Activated naive CD4-positive, alpha-beta T cell treated with anti-CD3 and anti-CD28 coated beads, Interleukin-2, amount 50 U/mL, for 72 hours (primary cell): ENCODE results near the gene KCMF1. TPM values are rescaled to one million over a fixed set of nuclear protein-coding genes. Genes with fewer than 3 reads are reported as not detected.

ENCODE experiments used
- ATAC-seq, 2 donors: fragments of 150-1000 bp; cut with Tn5 transposase; 2 replicates each; pipeline ENCODE4 v1.10.0; 2021; ENCODE audit warnings: mild to moderate bottlenecking in 2 of 2, moderate library complexity in 2 of 2
- DNase-seq, 2 donors: peaks; one replicate each; pipeline ENCODE4 v3.0.0; 2021 to 2022; ENCODE audit warnings: low spot score in 2 of 2
- H3K27ac Mint-ChIP-seq, 2 donors: one replicate each; pipeline ENCODE4 v1.8.0; 2022; ENCODE audit warnings: mild to moderate bottlenecking in 2 of 2, mixed read lengths in 2 of 2
- H3K36me3 Mint-ChIP-seq, 2 donors: one replicate each; pipeline ENCODE4 v1.8.0; 2022; ENCODE audit warnings: mixed read lengths in 2 of 2
- H3K9me3 Mint-ChIP-seq, 2 donors: one replicate each; pipeline ENCODE4 v1.8.0; 2022; ENCODE audit warnings: mixed read lengths in 2 of 2
- total RNA-seq, 2 donors: library from RNA; stranded (reverse); gene quantifications; one replicate each; pipeline ENCODE4 v1.2.3, GENCODE V29; 2022

KCMF1 gene
- 100 to 1,000 TPM; 108 to 124 TPM for total RNA-seq

DNA sequence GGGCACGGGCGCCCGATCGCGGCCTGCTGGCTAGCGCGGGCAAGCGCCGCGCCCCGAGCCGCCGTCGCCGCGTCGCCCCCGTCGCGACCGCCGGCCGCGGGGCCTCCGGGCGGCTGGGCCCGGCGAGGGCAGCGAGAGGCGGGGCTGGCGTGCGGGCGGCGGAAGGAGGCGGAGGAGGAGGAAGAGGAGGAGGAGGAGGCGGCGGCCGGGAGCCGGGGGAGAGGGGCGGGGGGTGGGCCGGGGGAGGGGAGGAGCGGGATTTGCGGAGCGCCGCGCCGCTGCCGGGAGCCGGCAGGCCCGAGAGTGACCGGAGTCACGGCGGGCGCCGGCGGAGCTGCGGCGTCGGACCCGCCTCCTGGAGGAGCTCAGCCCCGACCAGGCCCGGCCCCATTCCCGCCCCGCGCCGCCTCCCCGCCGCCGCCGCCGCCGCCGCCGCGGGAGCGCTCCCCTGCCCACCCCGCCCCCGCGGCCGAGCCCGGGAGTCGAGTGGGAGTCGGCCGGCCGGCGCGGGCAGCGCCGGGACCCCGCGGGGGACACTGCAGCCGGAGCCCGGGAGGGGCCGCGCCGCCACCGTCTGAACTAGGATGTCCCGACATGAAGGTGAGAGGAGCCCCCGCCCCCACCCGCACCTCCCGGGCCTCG, at the start of gene KCMF1:
Gene KCMF1 (plus strand): TSS at position 294 of the 642 bp plus-strand sequence. CDS start 291 bp downstream, at position 585.
- no peaks in the 10 kb centered on the region for H3K9me3 Mint-ChIP-seq
- ATAC-seq (peak; percentile 62 to 78), DNase-seq (peak; percentile 67 to 78)
- peaks cover 28 to 45% of the 10 kb centered on the region in 2 donors for H3K36me3 Mint-ChIP-seq
- H3K27ac Mint-ChIP-seq, result peak within 1 kb of the TSS; percentile 97 to 100

- Mint-ChIP-seq H3K9me3 (peaks cover 0 to 4% of the 10 kb centered on the region in 2 donors), H3K36me3 (peaks cover 10 to 20% of the 10 kb centered on the region in 2 donors), H3K27ac (peak overlapping the region in 1 of 2 donors; percentile 86)
- ATAC-seq (no peak), DNase-seq (no peak)
Measured at GRCh38 chr2:84923009-84923408, 48.0 kb upstream of the KCMF1 start.

GRCh38 chr2:84924173-84925106, 46.5 kb upstream of the KCMF1 start:
- H3K36me3 Mint-ChIP-seq, result peaks cover 7 to 20% of the 10 kb centered on the region in 2 donors
- ATAC-seq, result peak; percentile 34 to 36
- H3K9me3 Mint-ChIP-seq, result peaks cover 0 to 1% of the 10 kb centered on the region in 2 donors
- peak in 1 of 2 donors; percentile 59 for DNase-seq
- peak overlapping the region; percentile 75 to 89 for H3K27ac Mint-ChIP-seq

- ATAC-seq, result peak; percentile 6 to 20
- Mint-ChIP-seq H3K27ac (peak overlapping the region; percentile 73 to 75), H3K36me3 (peaks cover 5 to 20% of the 10 kb centered on the region in 2 donors), H3K9me3 (no peaks in the 10 kb centered on the region)
- DNase-seq, result peak in 1 of 2 donors; percentile 31
Measured at GRCh38 chr2:84925336-84925723, 45.6 kb upstream of the KCMF1 start.

DNA sequence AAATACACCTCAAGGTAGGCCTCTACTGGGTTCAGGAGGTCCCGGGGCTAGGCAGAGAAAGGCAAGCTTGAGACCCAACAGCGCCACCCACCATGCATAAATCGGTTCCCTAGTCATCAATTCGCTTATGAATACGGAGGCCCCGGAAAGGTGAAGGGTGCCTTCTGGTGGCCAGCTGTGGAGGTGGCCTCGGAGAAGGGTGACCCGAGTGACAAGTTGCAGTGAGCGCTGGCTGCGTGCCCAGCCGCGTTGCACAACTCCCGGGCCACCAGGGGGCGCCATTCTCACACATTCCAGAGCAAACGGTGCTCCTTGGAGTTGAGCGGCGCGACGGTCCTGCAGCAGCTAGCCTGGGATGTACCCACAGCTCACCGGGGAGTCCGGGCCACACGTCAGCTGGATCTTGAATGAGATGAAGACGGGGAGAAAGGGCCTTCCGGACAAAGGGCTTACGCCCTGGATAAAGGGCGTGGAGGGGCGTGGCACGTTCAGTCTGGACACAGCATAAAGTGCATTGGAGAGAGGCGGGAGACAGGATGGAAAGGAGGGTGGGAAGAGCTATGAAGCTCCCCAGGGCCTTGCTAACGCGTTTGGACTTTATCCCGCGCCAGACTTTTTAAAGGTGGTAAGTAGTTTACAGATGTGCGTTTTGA, 45.1 kb upstream of the KCMF1 start:
- ATAC-seq, result peak; percentile 83 to 85
- H3K9me3 Mint-ChIP-seq, result no peaks in the 10 kb centered on the region

DNA sequence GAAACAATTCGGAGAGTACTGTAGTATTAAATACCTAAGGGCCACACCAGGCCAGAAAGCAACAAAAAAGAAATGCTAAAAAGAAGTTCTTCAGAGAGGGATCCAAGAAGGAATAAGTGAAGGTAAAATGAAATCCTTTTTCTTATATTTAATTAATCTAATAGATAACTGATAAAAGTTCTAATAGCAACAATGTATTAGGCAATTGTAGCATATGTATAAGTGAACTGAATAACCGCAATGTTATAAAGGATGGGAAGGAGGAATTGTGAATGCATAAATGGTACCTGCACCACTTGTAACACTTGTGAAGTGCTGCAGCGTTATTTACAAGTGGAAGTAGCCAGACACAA, 43.7 kb upstream of the KCMF1 start:
- no peak for ATAC-seq
- Mint-ChIP-seq H3K36me3 (peaks cover 5 to 31% of the 10 kb centered on the region in 2 donors), H3K27ac (peak overlapping the region; percentile 73 to 75), H3K9me3 (no peaks in the 10 kb centered on the region)
- DNase-seq, result no peak

More for the DNA sequence above, 45.1 kb upstream of the KCMF1 start:
- Mint-ChIP-seq H3K27ac (peak overlapping the region; percentile 73 to 75), H3K36me3 (peaks cover 5 to 20% of the 10 kb centered on the region in 2 donors)
- DNase-seq, result peak; percentile 99 to 100

GRCh38 chr2:84931384-84931821, 39.6 kb upstream of the KCMF1 start:
- ATAC-seq, result no peak

GRCh38 chr2:84938194-84938879, 32.6 kb upstream of the KCMF1 start:
- H3K36me3 Mint-ChIP-seq, result peaks cover 5 to 48% of the 10 kb centered on the region in 2 donors
- ATAC-seq, result peak; percentile 69 to 81
- H3K9me3 Mint-ChIP-seq, result no peaks in the 10 kb centered on the region

More at GRCh38 chr2:84931384-84931821, 39.6 kb upstream of the KCMF1 start:
- DNase-seq, result no peak
- Mint-ChIP-seq H3K27ac (peak overlapping the region in 1 of 2 donors; percentile 1), H3K9me3 (no peaks in the 10 kb centered on the region), H3K36me3 (peaks cover 0 to 35% of the 10 kb centered on the region in 2 donors)

GRCh38 chr2:84939426-84940087, 31.4 kb upstream of the KCMF1 start:
- ATAC-seq, result peak; percentile 65 to 71
- peaks cover 10 to 57% of the 10 kb centered on the region in 2 donors for H3K36me3 Mint-ChIP-seq

More at GRCh38 chr2:84938194-84938879, 32.6 kb upstream of the KCMF1 start:
- peak in 1 of 2 donors; percentile 55 for DNase-seq
- H3K27ac Mint-ChIP-seq, result peak overlapping the region; percentile 94 to 99

GRCh38 chr2:84940088-84940470, 30.9 kb upstream of the KCMF1 start:
- Mint-ChIP-seq H3K36me3 (peaks cover 13 to 62% of the 10 kb centered on the region in 2 donors), H3K9me3 (peaks cover 0 to 4% of the 10 kb centered on the region in 2 donors)
- DNase-seq, result no peak

More at GRCh38 chr2:84939426-84940087, 31.4 kb upstream of the KCMF1 start:
- H3K27ac Mint-ChIP-seq, result peak overlapping the region; percentile 94 to 99
- peaks cover 0 to 3% of the 10 kb centered on the region in 2 donors for H3K9me3 Mint-ChIP-seq
- DNase-seq, result peak; percentile 71 to 80

DNA sequence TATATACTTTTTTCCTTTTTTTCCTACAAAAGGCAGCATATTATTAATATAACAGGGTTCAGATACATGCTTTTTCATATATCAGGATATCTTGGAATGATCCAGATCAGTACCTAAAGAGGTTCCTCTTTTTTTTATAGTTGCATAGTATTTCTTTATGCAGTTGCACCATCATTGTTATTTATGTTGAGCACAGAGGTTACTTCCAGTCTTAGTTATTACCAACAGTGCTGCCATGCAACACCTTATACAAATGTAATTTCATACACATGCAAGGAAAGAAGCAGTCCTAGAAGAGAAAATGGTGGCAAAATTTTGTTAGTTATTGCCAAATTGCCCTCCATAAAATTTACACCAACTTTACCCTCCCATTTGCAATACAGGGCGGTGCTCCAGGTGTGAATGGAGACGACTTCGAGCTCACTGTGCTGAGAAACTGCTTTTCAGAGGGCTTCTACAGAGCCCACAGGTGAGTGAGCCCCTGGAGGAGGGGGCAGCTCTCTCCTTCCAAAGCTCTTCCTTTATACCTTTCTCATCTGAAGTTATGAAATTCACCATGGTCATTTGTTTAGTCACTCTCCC, 30.0 kb upstream of the KCMF1 start:
- Mint-ChIP-seq H3K27ac (peak overlapping the region in 1 of 2 donors; percentile 29), H3K36me3 (peaks cover 17 to 62% of the 10 kb centered on the region in 2 donors), H3K9me3 (peaks cover 0 to 6% of the 10 kb centered on the region in 2 donors)
- DNase-seq, result no peak
- no peak for ATAC-seq

More at GRCh38 chr2:84940088-84940470, 30.9 kb upstream of the KCMF1 start:
- peak overlapping the region; percentile 94 to 99 for H3K27ac Mint-ChIP-seq
- no peak for ATAC-seq

DNA sequence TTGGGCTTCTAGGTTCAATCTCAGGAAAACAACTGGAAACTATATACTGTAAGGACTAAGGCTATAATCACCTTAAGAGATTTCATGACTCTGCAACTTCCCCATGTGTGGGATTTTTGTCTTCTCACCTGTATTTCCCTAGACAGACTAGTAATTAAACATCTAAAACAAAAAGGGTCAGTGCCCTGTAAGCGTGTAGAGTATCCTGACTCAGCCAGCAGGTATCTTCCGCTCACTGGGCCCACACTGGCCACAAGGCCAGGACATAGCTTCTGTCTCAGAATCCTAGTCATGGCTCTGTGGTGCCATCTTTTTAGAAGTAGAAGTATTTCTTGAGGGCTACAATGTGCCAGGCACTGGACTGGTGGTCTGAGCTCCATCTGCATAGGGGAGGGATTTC, 28.8 kb upstream of the KCMF1 start:
- H3K36me3 Mint-ChIP-seq, result peaks cover 17 to 49% of the 10 kb centered on the region in 2 donors
- DNase-seq, result no peak
- peak overlapping the region; percentile 4 to 79 for H3K27ac Mint-ChIP-seq
- peaks cover 0 to 6% of the 10 kb centered on the region in 2 donors for H3K9me3 Mint-ChIP-seq
- ATAC-seq, result no peak

GRCh38 chr2:84942964-84943421, 28.0 kb upstream of the KCMF1 start:
- Mint-ChIP-seq H3K9me3 (peaks cover 0 to 6% of the 10 kb centered on the region in 2 donors), H3K27ac (peak overlapping the region; percentile 79 to 88), H3K36me3 (peaks cover 17 to 46% of the 10 kb centered on the region in 2 donors)
- ATAC-seq (peak; percentile 26 to 32), DNase-seq (no peak)

GRCh38 chr2:84944295-84944909, 26.6 kb upstream of the KCMF1 start:
- H3K27ac Mint-ChIP-seq, result peak overlapping the region; percentile 47 to 72
- ATAC-seq, result no peak
- H3K9me3 Mint-ChIP-seq, result peaks cover 0 to 6% of the 10 kb centered on the region in 2 donors
- DNase-seq, result no peak
- H3K36me3 Mint-ChIP-seq, result peaks cover 17 to 46% of the 10 kb centered on the region in 2 donors
